ENCODE measurements around the gene AMZ2.

DNA sequence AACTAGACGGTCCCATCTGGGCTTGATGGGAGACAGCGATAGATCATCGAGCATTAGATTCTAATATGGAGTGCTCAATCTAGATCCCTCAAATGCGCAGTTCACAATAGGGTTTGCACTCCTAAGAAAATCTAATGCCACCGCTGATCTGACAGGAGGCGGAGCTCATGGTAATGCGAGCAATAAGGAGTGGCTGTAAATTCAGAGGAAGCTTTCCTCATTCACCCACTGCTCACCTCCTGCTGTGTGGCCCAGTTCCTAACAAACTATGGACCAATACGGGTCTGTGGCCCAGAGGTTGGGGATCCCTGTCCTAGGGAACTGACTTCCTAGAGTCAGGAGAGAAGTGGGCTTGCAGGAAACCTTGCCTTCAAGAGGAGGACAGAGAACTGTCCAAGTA is 25.2 kb upstream of the AMZ2 start:
- TF ChIP-seq, protein P1, sequence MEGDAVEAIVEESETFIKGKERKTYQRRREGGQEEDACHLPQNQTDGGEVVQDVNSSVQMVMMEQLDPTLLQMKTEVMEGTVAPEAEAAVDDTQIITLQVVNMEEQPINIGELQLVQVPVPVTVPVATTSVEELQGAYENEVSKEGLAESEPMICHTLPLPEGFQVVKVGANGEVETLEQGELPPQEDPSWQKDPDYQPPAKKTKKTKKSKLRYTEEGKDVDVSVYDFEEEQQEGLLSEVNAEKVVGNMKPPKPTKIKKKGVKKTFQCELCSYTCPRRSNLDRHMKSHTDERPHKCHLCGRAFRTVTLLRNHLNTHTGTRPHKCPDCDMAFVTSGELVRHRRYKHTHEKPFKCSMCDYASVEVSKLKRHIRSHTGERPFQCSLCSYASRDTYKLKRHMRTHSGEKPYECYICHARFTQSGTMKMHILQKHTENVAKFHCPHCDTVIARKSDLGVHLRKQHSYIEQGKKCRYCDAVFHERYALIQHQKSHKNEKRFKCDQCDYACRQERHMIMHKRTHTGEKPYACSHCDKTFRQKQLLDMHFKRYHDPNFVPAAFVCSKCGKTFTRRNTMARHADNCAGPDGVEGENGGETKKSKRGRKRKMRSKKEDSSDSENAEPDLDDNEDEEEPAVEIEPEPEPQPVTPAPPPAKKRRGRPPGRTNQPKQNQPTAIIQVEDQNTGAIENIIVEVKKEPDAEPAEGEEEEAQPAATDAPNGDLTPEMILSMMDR (IDR thresholded peaks at IDR 0.05) = no peak
- no peak for TF ChIP-seq ZFX (IDR thresholded peaks at IDR 0.05; ENCODE audit: borderline replicate concordance)
